Small intestine (tissue), 7 donors: ENCODE data around the gene PFDN1. TPM values are rescaled to one million over a fixed set of nuclear protein-coding genes. Genes with fewer than 3 reads are reported as not detected.
A peak's percentile ranks its signal among the peaks of the same experiment; 100 is the strongest.

Source experiments
- DNase-seq, 2 donors: peaks; one replicate each; pipeline versions ENCODE4 v3.0.0 to v3.0.0-alpha.2; 2013
- FAIRE-seq: peaks from 2 replicates; lab custom pipeline; 2012; peaks lifted over from hg19 to GRCh38; lab: Jason Lieb, UNC
- H3K27ac ChIP-seq, 3 donors: one replicate each; pipeline ENCODE4 v1.5.1; 2013; ENCODE audit warnings: low read length in 2 of 3, mild to moderate bottlenecking in 2 of 3, control low read depth in 1 of 3, inconsistent platforms in 1 of 3, low read depth in 1 of 3, moderate library complexity in 1 of 3
- H3K27me3 ChIP-seq, 3 donors: one replicate each; pipeline ENCODE4 v1.6.1; 2013; ENCODE audit warnings: low read length in 3 of 3, inconsistent platforms in 1 of 3; ENCODE audit not compliant: control insufficient read depth in 3 of 3, insufficient read depth in 3 of 3
- H3K36me3 ChIP-seq, 3 donors: one replicate each; pipeline ENCODE4 v1.6.1; 2013; ENCODE audit warnings: low read length in 3 of 3, inconsistent platforms in 1 of 3, low read depth in 1 of 3, mild to moderate bottlenecking in 1 of 3, moderate library complexity in 1 of 3; ENCODE audit not compliant: control insufficient read depth in 3 of 3, insufficient read depth in 2 of 3
- H3K4me1 ChIP-seq, 3 donors: one replicate each; pipeline ENCODE4 v1.6.1; 2013; ENCODE audit warnings: low read length in 2 of 3, inconsistent platforms in 1 of 3, low read depth in 1 of 3, mild to moderate bottlenecking in 1 of 3, moderate library complexity in 1 of 3; ENCODE audit not compliant: control insufficient read depth in 3 of 3, insufficient read depth in 2 of 3
- H3K4me3 ChIP-seq, 3 donors: one replicate each; pipeline ENCODE4 v1.5.1; 2013; ENCODE audit warnings: low read length in 3 of 3, control low read depth in 1 of 3, inconsistent platforms in 1 of 3, low read depth in 1 of 3, mild to moderate bottlenecking in 1 of 3, moderate library complexity in 1 of 3
- H3K9me3 ChIP-seq, 2 donors: one replicate each; pipeline ENCODE4 v1.6.1; 2013; ENCODE audit warnings: low read depth in 1 of 2, low read length in 1 of 2; ENCODE audit not compliant: control insufficient read depth in 2 of 2, insufficient read depth in 1 of 2
- whole genome bisulfite sequencing, 3 donors: extraction: QIAGEN DNeasy Blood & Tissue Kit; methylation state at CpG; one replicate each; pipeline ENCODE4 v1.1.7; 2013; 5-methylcytosine and 5-hydroxymethylcytosine counted together
- polyA plus RNA-seq, 4 donors: library from polyadenylated mRNA; stranded (reverse) in 3 of 4; unstranded in 1 of 4; fragments of 200-250 nt in 3 of 4; fragments of 120-200 nt in 1 of 4; gene quantifications; one replicate each; pipeline versions ENCODE4 v1.2.1 to v1.2.3, GENCODE V29; 2013
- donor health status: healthy with polysubstance abuse.
- donor health status: control.
- donor health status: control.
- donor health status: Bipolar disorder and iron deficiency.
- donor health status: healthy.

Gene PFDN1
- polyA plus RNA-seq, 4 donors: 53.8 to 73.1 (median 66.8) TPM

DNA sequence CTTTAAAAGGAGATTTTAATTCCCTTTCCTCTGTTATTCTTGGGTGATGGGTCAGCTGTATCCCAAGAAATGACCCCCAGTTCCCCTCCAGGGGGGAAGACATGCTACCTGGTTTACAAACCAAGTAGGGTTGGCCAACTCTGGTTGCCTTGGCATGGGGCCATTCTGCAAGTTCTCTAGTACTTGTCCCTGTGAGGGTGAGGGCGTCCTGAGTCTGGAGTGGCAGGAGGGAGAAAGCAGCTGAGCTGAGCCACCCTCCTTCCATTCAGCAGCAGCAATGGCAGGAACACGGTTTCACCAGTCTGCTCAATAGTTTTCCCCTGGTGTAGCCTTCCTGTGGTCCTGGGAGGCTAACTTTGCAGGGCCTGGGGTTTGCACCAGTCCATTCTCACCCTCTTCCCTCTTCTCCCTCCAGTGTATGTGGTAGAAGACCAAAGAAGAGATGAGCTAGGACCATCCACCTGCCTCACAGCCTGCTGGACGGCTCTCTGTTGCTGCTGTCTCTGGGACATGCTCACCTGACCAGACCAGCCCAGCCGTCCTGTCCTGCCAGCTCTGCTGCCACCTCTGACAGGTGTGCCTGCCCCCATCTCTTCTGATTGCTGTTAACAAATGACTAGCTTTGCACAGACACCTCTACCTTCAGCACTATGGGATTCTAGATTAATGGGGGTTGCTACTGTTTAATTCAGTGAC is 59.9 kb downstream of the PFDN1 start:
- no peaks in the 10 kb centered on the region for H3K27me3 ChIP-seq
- no peak for DNase-seq
- no peak overlapping the region for H3K4me3 ChIP-seq
- peaks cover 6 to 47% (median 8%) of the 10 kb centered on the region in 3 donors for H3K4me1 ChIP-seq
- no peaks in the 10 kb centered on the region for H3K9me3 ChIP-seq
- peaks cover 0 to 59% (median 6%) of the 10 kb centered on the region in 3 donors for H3K36me3 ChIP-seq
- WGBS, 3 donors: 41 to 79% (median 60%) methylated on average over 4 of the region's 4 CpGs
- peak overlapping the region in 1 of 3 donors; percentile 89 for H3K27ac ChIP-seq
- FAIRE-seq: no peak

DNA sequence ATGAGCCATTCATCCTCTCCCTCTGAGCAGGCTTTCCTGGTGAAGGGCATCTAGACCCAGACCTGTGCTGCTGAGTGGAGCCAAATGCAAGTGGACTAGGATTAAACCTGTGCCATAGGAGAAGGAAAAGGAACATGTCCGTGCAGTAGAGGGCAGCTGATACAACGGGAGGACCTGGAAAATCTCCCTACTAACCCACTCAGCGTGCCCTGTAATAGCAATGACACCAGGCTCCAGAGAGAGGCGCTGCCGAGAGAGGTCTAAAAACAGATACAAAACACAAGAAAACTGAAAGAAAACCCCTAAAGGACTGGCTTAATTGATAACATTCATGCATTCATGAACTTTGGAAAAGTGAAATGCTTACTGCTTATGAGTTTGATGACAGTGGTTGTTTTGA is 60.8 kb downstream of the PFDN1 start:
- Histone ChIP-seq H3K9me3 (no peaks in the 10 kb centered on the region), H3K27me3 (no peaks in the 10 kb centered on the region), H3K36me3 (peaks cover 0 to 55% (median 6%) of the 10 kb centered on the region in 3 donors), H3K4me1 (peaks cover 6 to 51% (median 12%) of the 10 kb centered on the region in 3 donors), H3K27ac (peak overlapping the region; percentile 89 to 91 (median 89)), H3K4me3 (no peak overlapping the region)
- DNase-seq (no peak), FAIRE-seq (no peak)
- 51 to 79% (median 64%) methylated on average over 5 of the region's 5 CpGs for WGBS, 3 donors

DNA sequence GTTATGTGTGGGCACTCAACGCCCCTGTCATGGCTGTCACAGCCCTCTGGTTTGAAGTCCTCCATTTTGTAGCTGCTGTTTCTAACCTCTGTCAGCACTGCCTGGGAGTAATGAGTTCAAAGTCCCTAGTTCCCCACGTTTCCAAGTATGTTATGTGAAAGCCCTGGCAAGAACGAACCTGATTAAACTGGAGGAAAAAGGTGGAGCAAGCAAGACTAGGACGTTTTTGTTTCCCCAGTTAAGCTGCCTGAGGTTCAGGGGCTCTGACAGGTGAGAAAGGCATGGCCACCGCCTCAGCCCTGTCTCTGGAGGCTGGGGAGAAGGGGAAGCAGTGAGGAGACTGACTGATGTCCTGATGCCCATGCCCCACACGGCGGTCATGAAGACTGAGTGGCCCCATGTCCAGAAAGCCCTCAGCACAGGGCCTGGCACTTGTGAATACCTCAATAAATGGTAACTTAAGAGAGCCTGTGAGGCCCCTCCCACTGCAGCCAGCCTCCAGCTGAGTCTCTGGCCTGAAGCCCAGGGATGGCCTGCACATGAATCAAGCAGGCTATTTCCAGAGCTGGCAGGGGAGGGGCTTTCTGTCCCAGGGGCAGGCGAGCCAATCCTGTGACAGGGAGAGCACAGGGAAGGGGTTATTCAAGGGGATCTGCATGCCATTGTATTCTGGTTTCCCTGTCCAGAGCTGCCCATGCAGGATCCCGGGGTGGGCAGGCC is 61.8 kb downstream of the PFDN1 start:
- H3K9me3 ChIP-seq: no peaks in the 10 kb centered on the region
- peak; percentile 92 to 93 for DNase-seq
- FAIRE-seq: no peak
- H3K4me1 ChIP-seq: peaks cover 8 to 61% (median 12%) of the 10 kb centered on the region in 3 donors
- H3K27ac ChIP-seq: peak overlapping the region; percentile 89 to 91 (median 89)
- no peaks in the 10 kb centered on the region for H3K27me3 ChIP-seq
- 11 to 38% (median 23%) methylated on average over 9 of the region's 9 CpGs for WGBS, 3 donors
- peak overlapping the region in 1 of 3 donors; percentile 4 for H3K4me3 ChIP-seq
- peaks cover 0 to 50% (median 6%) of the 10 kb centered on the region in 3 donors for H3K36me3 ChIP-seq

GRCh38 chr5:140239939-140240700 is 62.8 kb downstream of the PFDN1 start:
- peaks cover 8 to 66% (median 15%) of the 10 kb centered on the region in 3 donors for H3K4me1 ChIP-seq
- peaks cover 0 to 40% (median under 1%) of the 10 kb centered on the region in 3 donors for H3K36me3 ChIP-seq
- no peak overlapping the region for H3K4me3 ChIP-seq
- H3K27ac ChIP-seq: peak overlapping the region; percentile 89 to 91 (median 89)
- DNase-seq (peak; percentile 50 to 70), FAIRE-seq (no peak)
- H3K9me3 ChIP-seq: no peaks in the 10 kb centered on the region
- WGBS, 3 donors: 41 to 52% (median 52%) methylated on average over 11 of the region's 11 CpGs
- H3K27me3 ChIP-seq: no peaks in the 10 kb centered on the region

DNA sequence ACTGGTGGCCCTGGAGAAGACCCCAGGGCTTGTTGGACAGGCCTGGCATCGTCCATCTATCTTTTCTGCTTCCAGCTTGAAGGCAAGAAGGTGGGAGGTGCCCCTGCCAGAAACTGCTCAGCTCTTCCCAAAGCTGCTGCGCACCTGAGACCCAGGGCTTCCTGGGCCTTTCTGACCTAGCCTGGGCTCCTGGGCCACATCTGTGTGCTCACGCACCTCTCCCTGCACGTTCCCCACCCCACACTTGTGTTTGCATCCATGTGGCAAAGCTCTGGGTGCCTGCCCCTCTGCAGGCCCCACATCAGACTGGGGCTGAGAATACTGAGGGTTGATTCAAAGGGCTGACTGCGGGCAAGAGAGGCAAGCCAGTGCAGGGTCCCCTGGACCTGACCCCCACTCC is 63.4 kb downstream of the PFDN1 start:
- no peak for FAIRE-seq
- H3K27ac ChIP-seq: no peak overlapping the region

GRCh38 chr5:140238756-140239155 is 64.1 kb downstream of the PFDN1 start:
- 90 to 94% (median 92%) methylated on average over 6 of the region's 6 CpGs for WGBS, 3 donors
- Histone ChIP-seq H3K4me3 (no peak overlapping the region), H3K4me1 (peaks cover 8 to 58% (median 15%) of the 10 kb centered on the region in 3 donors), H3K9me3 (no peaks in the 10 kb centered on the region), H3K27me3 (no peaks in the 10 kb centered on the region), H3K36me3 (peaks cover 0 to 26% (median 0%) of the 10 kb centered on the region in 3 donors), H3K27ac (no peak overlapping the region)
- FAIRE-seq (no peak), DNase-seq (no peak)

More for the DNA sequence above, 63.4 kb downstream of the PFDN1 start:
- Histone ChIP-seq H3K36me3 (peaks cover 0 to 33% (median 0%) of the 10 kb centered on the region in 3 donors), H3K9me3 (no peaks in the 10 kb centered on the region), H3K4me1 (peaks cover 8 to 63% (median 15%) of the 10 kb centered on the region in 3 donors), H3K4me3 (no peak overlapping the region), H3K27me3 (no peaks in the 10 kb centered on the region)
- WGBS, 3 donors: 90 to 94% (median 94%) methylated on average over 5 of the region's 5 CpGs
- no peak for DNase-seq

DNA sequence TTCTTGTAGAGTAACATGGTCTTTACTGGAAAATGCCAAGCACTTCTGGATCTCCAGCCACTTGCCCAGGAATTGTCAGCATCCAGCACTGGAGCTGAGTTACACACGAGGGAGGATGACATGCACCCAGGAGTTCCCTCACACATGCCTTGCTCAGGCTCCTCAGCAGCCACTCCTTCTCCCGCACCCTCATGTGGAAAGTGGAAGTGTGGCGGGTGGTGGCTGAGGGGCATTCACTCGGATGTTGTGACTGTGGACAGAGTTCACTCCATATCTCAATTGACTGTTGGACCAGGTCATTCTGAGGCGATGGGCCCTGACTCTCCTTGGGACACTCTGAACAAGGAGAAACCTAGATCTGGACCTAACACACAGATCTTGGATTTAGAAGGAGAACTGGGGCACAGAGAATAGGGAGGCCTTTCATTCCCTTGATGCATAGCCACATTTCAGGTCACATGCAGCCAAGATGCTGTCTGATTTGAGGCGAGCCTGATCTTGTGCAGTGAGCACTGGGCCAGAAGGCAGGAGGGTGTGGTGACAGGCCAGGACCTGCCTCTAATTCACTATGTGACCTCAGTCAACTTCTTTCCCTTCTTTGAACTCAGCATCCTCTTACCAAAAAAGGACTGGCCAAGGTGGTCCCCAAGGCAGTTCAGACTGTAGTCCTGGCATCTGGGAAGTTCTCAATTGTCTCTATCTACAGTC is 65.9 kb downstream of the PFDN1 start:
- Histone ChIP-seq H3K4me3 (no peak overlapping the region), H3K4me1 (peaks cover 8 to 41% (median 15%) of the 10 kb centered on the region in 3 donors), H3K36me3 (peaks cover 0 to 19% (median 0%) of the 10 kb centered on the region in 3 donors), H3K27ac (peak overlapping the region; percentile 43 to 74 (median 64)), H3K9me3 (no peaks in the 10 kb centered on the region), H3K27me3 (no peaks in the 10 kb centered on the region)
- FAIRE-seq (no peak), DNase-seq (peak; percentile 71 to 85)
- WGBS, 3 donors: 39 to 61% (median 49%) methylated on average over 6 of the region's 6 CpGs
